Stomach (tissue), 9 donors: ENCODE results near the gene MRPL9. TPM values are rescaled to one million over a fixed set of nuclear protein-coding genes. Genes with fewer than 3 reads are reported as not detected.

Experiments used
- DNase-seq, 2 donors: peaks; one replicate each; pipeline versions ENCODE4 v3.0.0 to v3.0.0-alpha.2; 2013 to 2019
- H3K27ac ChIP-seq, 5 donors: fragments of 200-600 bp in 4 of 5; sonication (generic) in 4 of 5; one replicate each; pipeline ENCODE4 v1.5.1; 2013 to 2019; ENCODE audit warnings: mild to moderate bottlenecking in 1 of 5, moderate library complexity in 1 of 5
- H3K27me3 ChIP-seq, 3 donors: fragments of 200-600 bp; sonication (generic); one replicate each; pipeline ENCODE4 v1.5.1; 2017 to 2019; ENCODE audit warnings: mixed run types in 1 of 3
- H3K36me3 ChIP-seq, 4 donors: fragments of 200-600 bp; sonication (generic); 1 replicate in 3 of 4; 2 replicates in 1 of 4; pipeline ENCODE4 v1.5.1; 2016 to 2019
- H3K4me1 ChIP-seq, 4 donors: fragments of 200-600 bp; sonication (generic); one replicate each; pipeline ENCODE4 v1.5.1; 2016 to 2019
- H3K4me3 ChIP-seq, 4 donors: fragments of 200-600 bp; sonication (generic) in 3 of 4; one replicate each; pipeline ENCODE4 v1.5.1; 2016 to 2019; ENCODE audit warnings: mild to moderate bottlenecking in 1 of 4
- H3K9me3 ChIP-seq, 4 donors: fragments of 200-600 bp; sonication (generic); one replicate each; pipeline ENCODE4 v1.5.1; 2016 to 2019
- EP300 ChIP-seq: sonication (generic); formaldehyde crosslinking; IDR thresholded peaks from one replicate; pipeline ENCODE4 v1.6.1; 2017; ENCODE audit warnings: antibody characterized with exemption
- POLR2A ChIP-seq, 4 donors: fragments of 450-650 bp; IDR thresholded peaks; one replicate each; pipeline ENCODE4 v1.6.1; 2016; ENCODE audit warnings: antibody characterized with exemption in 4 of 4, control low read depth in 2 of 4, mild to moderate bottlenecking in 1 of 4, moderate library complexity in 1 of 4
- POLR2AphosphoS5 ChIP-seq, 3 donors: sonication (generic); formaldehyde crosslinking; IDR thresholded peaks; one replicate each; pipeline ENCODE4 v1.6.1; 2016; ENCODE audit warnings: antibody characterized with exemption in 3 of 3
- WGBS, 5 donors: extraction: QIAGEN DNeasy Blood & Tissue Kit in 3 of 5; methylation state at CpG; one replicate each; pipeline versions ENCODE4 v1.1.5 to v1.1.7; 2013 to 2018; 5-methylcytosine and 5-hydroxymethylcytosine counted together
- intact Hi-C: fragments of 100-400 bp; cut with DNase I; formaldehyde crosslinking; loops from one replicate; pipeline ENCODE4 v1.15.1; 2023; ENCODE audit warnings: low total_unique reads
- polyA plus RNA-seq, 3 donors: library from polyadenylated mRNA; stranded (reverse); fragments of 200-250 nt; gene quantifications; one replicate each; pipeline ENCODE4 v1.2.3, GENCODE V29; 2013
- total RNA-seq, 5 donors: library from RNA; depleted of rRNA; stranded (reverse); fragments of >200 nt; gene quantifications; one replicate each; pipeline versions ENCODE4 v1.1.0 to v1.2.3, GENCODE V29; 2014 to 2016
- TF ChIP-seq, protein P1 (sequence below), 7 experiments: fragments of 450-650 bp in 4 of 7; fragments of 200-600 bp in 3 of 7; sonication (generic) in 3 of 7; IDR thresholded peaks; one replicate each; pipeline ENCODE4 v1.5.1; 2016 to 2019; ENCODE audit warnings: antibody characterized with exemption in 7 of 7, control low read depth in 2 of 7, mild to moderate bottlenecking in 1 of 7
- donor health status: healthy with polysubstance abuse.
- donor health status: Bipolar disorder and iron deficiency.
- donor health status: healthy.

Gene MRPL9
- total and polyA plus RNA-seq, 8 donors = 19.8 to 246 (median 69.6) TPM

DNA sequence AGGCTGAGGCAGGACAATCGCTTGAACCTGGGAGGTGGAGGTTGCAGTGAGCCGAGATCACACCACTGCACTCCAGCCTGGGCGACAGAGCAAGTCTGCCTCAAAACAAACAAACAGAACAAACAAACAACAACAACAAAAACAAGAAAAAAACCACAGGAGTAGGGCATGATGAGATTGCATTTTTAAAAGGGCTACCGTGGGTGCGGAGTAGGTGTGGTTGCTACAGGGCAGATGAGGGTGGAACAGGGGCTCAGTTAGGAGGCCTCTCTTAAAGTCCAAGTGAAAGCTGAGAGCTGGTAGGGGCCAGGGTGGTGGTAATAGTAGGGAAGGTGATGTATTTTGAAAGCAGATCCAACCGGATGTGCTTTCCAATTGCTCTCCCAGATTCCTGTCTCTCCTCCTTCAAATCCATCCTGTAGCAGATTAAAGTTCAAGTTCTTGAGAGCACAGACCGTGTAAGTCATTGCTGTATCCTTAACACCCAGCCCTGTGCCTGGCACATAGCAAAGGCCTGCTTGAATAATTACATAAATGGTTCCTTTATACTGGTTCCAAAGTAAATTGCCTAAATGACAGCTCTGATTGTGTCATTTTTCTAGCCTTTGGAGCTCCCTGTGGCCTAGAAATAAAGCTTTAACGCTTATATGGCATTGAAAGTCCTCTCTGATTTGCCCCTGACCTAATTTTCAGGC, 46.1 kb upstream of the MRPL9 start:
- peaks cover 0 to 9% (median 0%) of the 10 kb centered on the region in 3 donors for H3K27me3 ChIP-seq
- intact Hi-C loops = no loop called here
- WGBS, 5 donors = 61 to 72% (median 62%) methylated on average over 8 of the region's 8 CpGs
- DNase-seq = no peak
- no peak overlapping the region for H3K27ac ChIP-seq
- TF ChIP-seq EP300 (no peak), POLR2A (IDR thresholded peaks at IDR 0.05) (no peak), POLR2AphosphoS5 (IDR thresholded peaks at IDR 0.05) (no peak)
- TF ChIP-seq, protein P1, sequence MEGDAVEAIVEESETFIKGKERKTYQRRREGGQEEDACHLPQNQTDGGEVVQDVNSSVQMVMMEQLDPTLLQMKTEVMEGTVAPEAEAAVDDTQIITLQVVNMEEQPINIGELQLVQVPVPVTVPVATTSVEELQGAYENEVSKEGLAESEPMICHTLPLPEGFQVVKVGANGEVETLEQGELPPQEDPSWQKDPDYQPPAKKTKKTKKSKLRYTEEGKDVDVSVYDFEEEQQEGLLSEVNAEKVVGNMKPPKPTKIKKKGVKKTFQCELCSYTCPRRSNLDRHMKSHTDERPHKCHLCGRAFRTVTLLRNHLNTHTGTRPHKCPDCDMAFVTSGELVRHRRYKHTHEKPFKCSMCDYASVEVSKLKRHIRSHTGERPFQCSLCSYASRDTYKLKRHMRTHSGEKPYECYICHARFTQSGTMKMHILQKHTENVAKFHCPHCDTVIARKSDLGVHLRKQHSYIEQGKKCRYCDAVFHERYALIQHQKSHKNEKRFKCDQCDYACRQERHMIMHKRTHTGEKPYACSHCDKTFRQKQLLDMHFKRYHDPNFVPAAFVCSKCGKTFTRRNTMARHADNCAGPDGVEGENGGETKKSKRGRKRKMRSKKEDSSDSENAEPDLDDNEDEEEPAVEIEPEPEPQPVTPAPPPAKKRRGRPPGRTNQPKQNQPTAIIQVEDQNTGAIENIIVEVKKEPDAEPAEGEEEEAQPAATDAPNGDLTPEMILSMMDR (IDR thresholded peaks at IDR 0.05) = no peak
- peaks cover 0 to 48% (median 19%) of the 10 kb centered on the region in 4 donors for H3K36me3 ChIP-seq
- H3K4me1 ChIP-seq = peaks cover 0 to 2% (median 0%) of the 10 kb centered on the region in 4 donors
- no peak overlapping the region for H3K4me3 ChIP-seq
- H3K9me3 ChIP-seq = no peaks in the 10 kb centered on the region

DNA sequence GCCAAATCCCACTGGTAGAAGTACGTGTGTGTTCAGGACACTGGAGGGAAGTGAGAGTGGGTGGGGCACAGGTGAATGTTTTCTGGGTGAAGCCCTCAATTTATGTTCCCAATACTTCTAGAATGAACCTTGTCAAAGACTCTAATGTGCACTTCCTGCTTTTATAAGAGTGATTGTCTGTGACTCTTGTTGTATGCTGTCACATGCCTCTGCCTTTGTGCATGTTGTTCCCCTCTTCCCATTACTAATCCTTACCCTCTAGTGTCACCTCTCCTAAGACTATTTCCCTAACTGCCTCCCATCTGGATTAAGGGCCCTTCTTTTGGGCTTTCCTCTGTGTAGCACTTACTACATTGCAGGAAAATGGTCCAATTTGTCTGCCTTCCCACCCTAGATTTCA, 44.5 kb upstream of the MRPL9 start:
- Histone ChIP-seq H3K4me1 (no peaks in the 10 kb centered on the region), H3K27me3 (peaks cover 0 to 15% (median 0%) of the 10 kb centered on the region in 3 donors), H3K9me3 (no peaks in the 10 kb centered on the region), H3K27ac (no peak overlapping the region), H3K36me3 (peaks cover 0 to 33% (median 12%) of the 10 kb centered on the region in 4 donors), H3K4me3 (no peak overlapping the region)
- 40 to 78% (median 71%) methylated on average over 1 of the region's 1 CpG for WGBS, 5 donors
- intact Hi-C loops = no loop called here
- TF ChIP-seq, protein P1 (IDR thresholded peaks at IDR 0.05) = no peak
- TF ChIP-seq POLR2A (IDR thresholded peaks at IDR 0.05) = no peak
- TF ChIP-seq EP300 = no peak
- DNase-seq = no peak

GRCh38 chr1:151807131-151807530, 43.8 kb upstream of the MRPL9 start:
- Histone ChIP-seq H3K4me3 (no peak overlapping the region), H3K4me1 (no peaks in the 10 kb centered on the region), H3K9me3 (no peaks in the 10 kb centered on the region), H3K36me3 (peaks cover 0 to 33% (median 12%) of the 10 kb centered on the region in 4 donors), H3K27me3 (peaks cover 0 to 20% (median 0%) of the 10 kb centered on the region in 3 donors), H3K27ac (no peak overlapping the region)
- WGBS, 5 donors = 68 to 92% (median 71%) methylated on average over 4 to 5 of the region's 5 CpGs
- DNase-seq = no peak
- TF ChIP-seq, protein P1 (IDR thresholded peaks at IDR 0.05) = no peak
- TF ChIP-seq POLR2A (IDR thresholded peaks at IDR 0.05) = no peak
- no peak for TF ChIP-seq POLR2AphosphoS5 (IDR thresholded peaks at IDR 0.05)
- TF ChIP-seq EP300 = no peak
- intact Hi-C loops = no loop called here

- no peak for DNase-seq
- intact Hi-C loops = no loop called here
- WGBS, 5 donors = 58 to 85% (median 80%) methylated on average over 5 to 7 of the region's 7 CpGs
- Histone ChIP-seq H3K36me3 (peaks cover 0 to 31% (median 12%) of the 10 kb centered on the region in 4 donors), H3K4me3 (no peak overlapping the region), H3K4me1 (no peaks in the 10 kb centered on the region), H3K9me3 (no peaks in the 10 kb centered on the region), H3K27me3 (peaks cover 0 to 30% (median 0%) of the 10 kb centered on the region in 3 donors), H3K27ac (no peak overlapping the region)
- TF ChIP-seq POLR2A (IDR thresholded peaks at IDR 0.05) = no peak
- TF ChIP-seq EP300 = no peak
- no peak for TF ChIP-seq POLR2AphosphoS5 (IDR thresholded peaks at IDR 0.05)
- TF ChIP-seq, protein P1 (IDR thresholded peaks at IDR 0.05) = no peak
Measured at GRCh38 chr1:151806170-151806569, 42.9 kb upstream of the MRPL9 start.
